CD8-positive, alpha-beta memory T cell (primary cell): ENCODE measurements around the gene NR4A1. TPM values are rescaled to one million over a fixed set of nuclear protein-coding genes. Genes with fewer than 3 reads are reported as not detected.
A peak's percentile ranks its signal among the peaks of the same experiment; 100 is the strongest.

Source experiments
- CTCF ChIA-PET: fragments of 350-600 bp; sonication (Branson Sonifier 250); formaldehyde crosslinking; loops from one replicate; lab custom pipeline; 2021; ENCODE audit warnings: antibody characterized with exemption; lab: Charles Lee
- POLR2A ChIA-PET: fragments of 350-600 bp; sonication (Branson Sonifier 250); formaldehyde crosslinking; loops from one replicate; lab custom pipeline; 2021; ENCODE audit warnings: antibody characterized with exemption; lab: Charles Lee
- DNase-seq, 5 donors: peaks; one replicate each; pipeline versions ENCODE4 v3.0.0 to v3.0.0-alpha.2; 2020 to 2022; ENCODE audit warnings: mixed read lengths in 1 of 5
- H3K27ac ChIP-seq: one replicate; pipeline ENCODE4 v1.7.0; 2013; ENCODE audit warnings: low read depth, mild to moderate bottlenecking, low read length, moderate library complexity
- H3K27me3 ChIP-seq: 2 replicates; pipeline ENCODE4 v1.7.0; 2013; ENCODE audit warnings: low read length, mild to moderate bottlenecking; ENCODE audit not compliant: insufficient read depth, poor library complexity, severe bottlenecking
- H3K36me3 ChIP-seq: 2 replicates; pipeline ENCODE4 v1.7.0; 2013; ENCODE audit warnings: mild to moderate bottlenecking, low read length, moderate library complexity; ENCODE audit not compliant: insufficient read depth
- H3K4me1 ChIP-seq: 2 replicates; pipeline ENCODE4 v1.7.0; 2013; ENCODE audit warnings: mild to moderate bottlenecking, low read length, moderate library complexity; ENCODE audit not compliant: insufficient read depth
- H3K4me3 ChIP-seq: 2 replicates; pipeline ENCODE4 v1.7.0; 2013; ENCODE audit warnings: mild to moderate bottlenecking, low read length
- H3K9me3 ChIP-seq: 2 replicates; pipeline ENCODE4 v1.7.0; 2013; ENCODE audit warnings: mild to moderate bottlenecking, low read length
- H3K27ac Mint-ChIP-seq, 8 donors: one replicate each; pipeline ENCODE4 v1.8.0; 2020 to 2021; ENCODE audit warnings: mixed read lengths in 8 of 8, mild to moderate bottlenecking in 6 of 8, inconsistent platforms in 3 of 8, moderate library complexity in 3 of 8
- H3K27me3 Mint-ChIP-seq, 2 donors: one replicate each; pipeline ENCODE4 v1.8.0; 2020 to 2021; ENCODE audit warnings: mixed read lengths in 2 of 2, mild to moderate bottlenecking in 1 of 2, moderate library complexity in 1 of 2
- H3K36me3 Mint-ChIP-seq, 3 donors: one replicate each; pipeline ENCODE4 v1.8.0; 2020 to 2021; ENCODE audit warnings: mixed read lengths in 3 of 3, inconsistent platforms in 1 of 3, mild to moderate bottlenecking in 1 of 3
- H3K4me1 Mint-ChIP-seq, 3 donors: one replicate each; pipeline ENCODE4 v1.8.0; 2020 to 2021; ENCODE audit warnings: mixed read lengths in 3 of 3, inconsistent platforms in 1 of 3, mild to moderate bottlenecking in 1 of 3
- H3K4me3 Mint-ChIP-seq, 7 donors: one replicate each; pipeline ENCODE4 v1.8.0; 2020 to 2021; ENCODE audit warnings: mixed read lengths in 7 of 7, mild to moderate bottlenecking in 6 of 7, moderate library complexity in 4 of 7, inconsistent platforms in 2 of 7
- H3K9me3 Mint-ChIP-seq, 5 donors: one replicate each; pipeline ENCODE4 v1.8.0; 2020 to 2022; ENCODE audit warnings: mixed read lengths in 5 of 5, mild to moderate bottlenecking in 3 of 5, moderate library complexity in 2 of 5, inconsistent platforms in 1 of 5
- polyA plus RNA-seq: library from polyadenylated mRNA; unstranded; fragments of 300-500 nt; fragmentation: Illumina TruSeq; gene quantifications from one replicate; pipeline ENCODE4 v1.2.3, GENCODE V29; 2021
- total RNA-seq, 2 experiments: library from RNA; stranded (reverse); gene quantifications; one replicate each; pipeline ENCODE4 v1.2.3, GENCODE V29; 2021

The NR4A1 gene
- total and polyA plus RNA-seq, 3 experiments from 2014 or later = 0.84 to 23.4 (median 20.4) TPM

DNA sequence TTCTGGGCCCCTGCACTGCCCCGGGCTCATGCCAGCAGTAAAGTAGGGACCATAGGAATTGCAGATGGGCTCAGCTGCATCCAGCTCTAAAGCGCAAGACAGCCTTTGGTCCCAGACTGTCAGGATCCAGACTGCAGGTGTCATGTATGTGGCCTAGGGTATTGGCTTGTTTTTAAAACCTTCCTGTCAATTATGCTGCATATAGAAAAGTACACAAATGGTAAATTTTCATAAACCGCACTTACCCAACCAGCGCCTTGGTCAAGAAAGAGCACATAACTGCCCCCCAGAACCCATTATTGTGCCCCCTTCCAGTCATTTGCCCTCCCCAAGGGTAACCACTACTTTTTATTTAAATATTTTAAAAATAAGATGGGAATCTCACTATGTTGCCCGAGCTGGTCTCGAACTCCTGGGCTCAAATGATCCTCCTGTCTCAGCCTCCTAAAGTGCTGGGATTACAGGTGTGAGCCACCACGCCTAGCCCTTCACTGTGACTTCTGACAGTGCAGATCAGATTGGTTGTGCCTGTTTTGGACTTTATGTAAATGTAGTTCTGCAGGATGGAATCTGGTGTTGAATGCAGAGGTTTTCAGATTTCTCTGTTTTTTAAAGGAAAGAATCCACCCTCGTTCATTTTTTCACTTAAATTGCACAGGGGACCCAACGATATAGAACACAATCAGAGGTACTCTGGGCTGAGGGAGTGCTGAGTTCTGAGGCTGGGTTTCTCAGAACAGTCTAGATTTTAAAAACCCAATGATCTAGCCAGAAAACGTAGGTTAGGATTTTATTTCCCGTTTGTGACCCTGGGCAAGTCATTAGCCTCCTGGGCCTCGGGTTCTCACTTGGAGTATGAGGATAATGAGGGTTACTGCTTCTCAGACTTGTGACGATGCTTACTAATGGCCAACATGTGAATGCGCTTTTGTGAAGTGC is 6.7 kb downstream of the NR4A1 start:
- CTCF ChIA-PET = interaction anchor here (0.8 to 1.8 kb wide), 5 partner anchors 26 to 38 kb away, joined by 3 to 5 read pairs (median 3); no protein-coding TSS in a partner anchor
- no peaks in the 10 kb centered on the region for H3K27me3 ChIP-seq
- no peaks in the 10 kb centered on the region for H3K9me3 Mint-ChIP-seq
- H3K9me3 ChIP-seq = no peaks in the 10 kb centered on the region
- H3K4me3 Mint-ChIP-seq = no peak overlapping the region
- H3K27ac ChIP-seq = no peak overlapping the region
- no peaks in the 10 kb centered on the region for H3K4me1 ChIP-seq
- POLR2A ChIA-PET = no interaction called here
- H3K36me3 Mint-ChIP-seq = peaks cover 0 to 1% (median 0%) of the 10 kb centered on the region in 3 donors
- peaks cover 0 to 2% of the 10 kb centered on the region in 2 donors for H3K27me3 Mint-ChIP-seq
- no peaks in the 10 kb centered on the region for H3K36me3 ChIP-seq
- H3K4me1 Mint-ChIP-seq = peaks cover 0 to 3% (median 1%) of the 10 kb centered on the region in 3 donors
- peak overlapping the region in 1 of 8 donors; percentile 14 for H3K27ac Mint-ChIP-seq
- H3K4me3 ChIP-seq = no peak overlapping the region
- DNase-seq = no peak

DNA sequence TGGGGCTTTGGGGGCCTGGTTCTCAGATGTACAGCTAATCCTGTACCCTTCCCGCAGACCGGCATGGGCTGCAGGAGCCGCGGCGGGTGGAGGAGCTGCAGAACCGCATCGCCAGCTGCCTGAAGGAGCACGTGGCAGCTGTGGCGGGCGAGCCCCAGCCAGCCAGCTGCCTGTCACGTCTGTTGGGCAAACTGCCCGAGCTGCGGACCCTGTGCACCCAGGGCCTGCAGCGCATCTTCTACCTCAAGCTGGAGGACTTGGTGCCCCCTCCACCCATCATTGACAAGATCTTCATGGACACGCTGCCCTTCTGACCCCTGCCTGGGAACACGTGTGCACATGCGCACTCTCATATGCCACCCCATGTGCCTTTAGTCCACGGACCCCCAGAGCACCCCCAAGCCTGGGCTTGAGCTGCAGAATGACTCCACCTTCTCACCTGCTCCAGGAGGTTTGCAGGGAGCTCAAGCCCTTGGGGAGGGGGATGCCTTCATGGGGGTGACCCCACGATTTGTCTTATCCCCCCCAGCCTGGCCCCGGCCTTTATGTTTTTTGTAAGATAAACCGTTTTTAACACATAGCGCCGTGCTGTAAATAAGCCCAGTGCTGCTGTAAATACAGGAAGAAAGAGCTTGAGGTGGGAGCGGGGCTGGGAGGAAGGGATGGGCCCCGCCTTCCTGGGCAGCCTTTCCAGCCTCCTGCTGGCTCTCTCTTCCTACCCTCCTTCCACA is 7.6 kb downstream of the NR4A1 start:
- no peak overlapping the region for H3K4me3 ChIP-seq
- Mint-ChIP-seq H3K27me3 (peaks cover 3 to 4% of the 10 kb centered on the region in 2 donors), H3K9me3 (no peaks in the 10 kb centered on the region), H3K4me3 (no peak overlapping the region), H3K36me3 (peaks cover 0 to 1% (median 0%) of the 10 kb centered on the region in 3 donors), H3K27ac (no peak overlapping the region), H3K4me1 (no peaks in the 10 kb centered on the region)
- H3K27me3 ChIP-seq = no peaks in the 10 kb centered on the region
- DNase-seq = no peak
- no peak overlapping the region for H3K27ac ChIP-seq
- no peaks in the 10 kb centered on the region for H3K9me3 ChIP-seq
- CTCF ChIA-PET = interaction anchor here (1.3 to 1.9 kb wide), 2 partner anchors 11 to 33 kb away, joined by 4 to 11 read pairs; partner anchors contain the start of gene ATG101
- H3K4me1 ChIP-seq = no peaks in the 10 kb centered on the region
- POLR2A ChIA-PET = no interaction called here
- H3K36me3 ChIP-seq = no peaks in the 10 kb centered on the region

DNA sequence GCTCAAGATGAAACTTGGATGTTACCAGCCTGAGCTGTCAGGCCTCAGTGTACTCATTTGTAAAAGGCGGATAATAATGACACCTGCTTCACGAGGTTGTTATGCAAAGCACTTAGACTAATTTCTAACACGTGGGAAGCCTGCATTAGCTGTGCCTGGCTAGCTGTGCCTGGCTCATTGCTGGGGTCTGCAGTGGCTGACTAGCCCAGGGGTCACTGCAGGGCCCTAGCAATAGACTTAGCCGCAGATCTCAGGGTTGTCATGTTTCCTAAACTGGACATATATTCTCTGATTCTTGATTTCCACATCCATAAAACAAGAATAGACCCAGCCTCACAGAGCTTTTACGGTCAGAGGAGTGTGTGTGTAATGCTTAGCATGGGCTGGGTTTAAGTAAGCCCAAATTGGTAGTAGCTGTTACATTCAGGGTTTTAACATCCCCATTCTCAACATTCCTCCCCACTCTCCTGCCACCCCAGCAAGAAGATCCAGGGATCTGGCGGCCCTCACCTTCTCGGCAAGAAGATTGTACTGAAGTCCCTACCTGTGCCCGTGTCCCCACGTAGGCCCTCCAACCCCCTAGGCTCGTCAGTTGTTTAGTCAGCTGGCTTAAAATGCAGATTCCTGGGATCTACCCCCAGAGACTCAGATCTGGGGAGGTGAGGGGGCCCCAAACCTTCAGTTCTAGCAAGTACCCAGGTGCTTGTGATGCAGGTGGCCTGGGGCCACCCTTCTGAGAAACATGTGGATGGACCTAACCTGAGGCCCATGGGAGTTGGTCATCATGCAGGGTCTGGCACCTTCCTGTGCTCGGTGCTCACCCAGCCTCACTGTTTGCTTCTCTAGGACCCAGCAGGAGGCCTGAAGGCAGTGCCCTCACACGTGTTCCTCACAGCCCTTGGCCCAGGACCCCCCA is 8.6 kb downstream of the NR4A1 start:
- Histone ChIP-seq H3K4me1 (no peaks in the 10 kb centered on the region), H3K4me3 (no peak overlapping the region), H3K36me3 (no peaks in the 10 kb centered on the region), H3K9me3 (no peaks in the 10 kb centered on the region), H3K27ac (no peak overlapping the region), H3K27me3 (no peaks in the 10 kb centered on the region)
- H3K27ac Mint-ChIP-seq = no peak overlapping the region
- peaks cover 7 to 8% of the 10 kb centered on the region in 2 donors for H3K27me3 Mint-ChIP-seq
- DNase-seq = no peak
- ChIA-PET POLR2A (no interaction called here), CTCF (interaction anchor here (0.9 to 1.9 kb wide), 3 partner anchors 10 to 37 kb away, joined by 4 to 11 read pairs (median 4); partner anchors contain the start of gene ATG101)
- H3K4me3 Mint-ChIP-seq = no peak overlapping the region
- peaks cover 0 to 1% (median 0%) of the 10 kb centered on the region in 3 donors for H3K36me3 Mint-ChIP-seq
- no peaks in the 10 kb centered on the region for H3K4me1 Mint-ChIP-seq
- no peaks in the 10 kb centered on the region for H3K9me3 Mint-ChIP-seq

DNA sequence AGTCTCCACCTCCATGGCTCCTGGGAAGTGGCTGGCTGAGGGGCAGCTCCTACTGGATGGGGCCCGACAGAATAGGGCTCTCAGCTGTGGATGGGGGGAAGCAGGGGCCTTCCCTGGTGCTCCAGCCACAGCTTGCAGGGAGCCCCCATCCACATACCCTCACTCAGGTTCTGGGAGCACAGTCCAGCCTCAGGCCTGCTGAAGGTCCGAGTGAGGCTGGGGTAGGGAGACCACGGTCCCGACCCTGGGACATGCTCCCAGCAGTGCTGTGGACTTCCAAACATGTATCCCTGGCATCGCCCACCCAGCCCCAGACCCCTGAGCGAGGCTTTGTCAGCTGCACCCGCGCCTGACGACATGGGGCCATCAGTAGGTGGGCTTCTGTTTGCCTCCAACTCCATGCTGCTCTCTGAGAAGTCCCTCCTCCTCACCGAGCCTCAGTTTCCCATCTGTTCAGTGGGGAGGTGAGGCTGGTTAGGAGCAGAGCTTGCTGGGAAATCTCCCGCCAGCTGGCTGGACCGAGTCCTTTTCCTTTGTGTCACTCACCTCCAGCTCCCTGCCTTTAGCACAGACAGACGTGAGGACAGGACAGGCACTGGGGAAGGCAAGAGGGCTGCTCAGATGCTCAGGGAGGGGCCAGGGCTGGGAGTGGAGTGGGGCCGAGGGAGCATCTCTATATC is 9.4 kb downstream of the NR4A1 start:
- Mint-ChIP-seq H3K36me3 (peaks cover 0 to 1% (median 0%) of the 10 kb centered on the region in 3 donors), H3K9me3 (no peaks in the 10 kb centered on the region), H3K4me1 (no peaks in the 10 kb centered on the region), H3K27ac (peak overlapping the region in 1 of 8 donors; percentile 36), H3K4me3 (no peak overlapping the region), H3K27me3 (peaks cover 7 to 15% of the 10 kb centered on the region in 2 donors)
- H3K4me1 ChIP-seq = no peaks in the 10 kb centered on the region
- no peaks in the 10 kb centered on the region for H3K36me3 ChIP-seq
- DNase-seq = no peak
- POLR2A ChIA-PET = no interaction called here
- CTCF ChIA-PET = interaction anchor here (0.9 to 3.1 kb wide), 3 partner anchors 11 to 37 kb away, joined by 4 to 14 read pairs (median 4); no protein-coding TSS in a partner anchor
- no peaks in the 10 kb centered on the region for H3K9me3 ChIP-seq
- no peak overlapping the region for H3K27ac ChIP-seq
- H3K27me3 ChIP-seq = no peaks in the 10 kb centered on the region
- H3K4me3 ChIP-seq = no peak overlapping the region

DNA sequence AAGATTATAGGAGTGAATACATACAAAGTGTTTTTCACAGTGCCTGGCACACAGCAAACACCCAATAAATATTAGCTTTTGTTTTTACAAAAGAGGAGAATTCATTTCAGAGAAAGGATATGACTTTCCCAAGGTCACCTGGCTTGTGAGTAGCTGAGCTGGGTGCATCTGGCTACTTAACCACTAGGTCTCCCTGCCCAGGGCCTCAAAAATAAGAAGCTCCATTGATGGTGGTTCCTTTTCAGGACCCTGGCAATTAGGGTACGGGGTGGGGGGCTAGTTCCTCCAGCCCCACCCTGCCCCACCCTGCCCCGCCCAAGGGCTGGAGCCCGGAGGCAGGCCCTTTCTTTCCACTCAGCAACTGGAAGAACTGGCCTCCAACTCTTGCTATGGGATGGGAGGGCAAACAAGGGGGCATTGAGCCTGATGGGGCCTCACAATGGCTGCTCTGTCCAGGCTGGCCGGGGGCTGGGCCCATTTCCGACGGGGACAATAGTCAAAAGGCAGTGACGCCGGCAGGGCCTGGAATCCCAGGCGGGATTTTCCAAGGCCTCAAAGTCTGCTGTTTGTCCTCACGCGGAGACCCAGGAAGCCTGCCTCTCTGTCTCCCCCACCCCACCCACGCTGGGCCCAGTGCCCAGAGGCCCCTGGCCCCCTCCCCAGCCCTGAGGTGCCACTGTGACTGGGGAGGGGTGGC is 10.4 kb downstream of the NR4A1 start:
- no peak for DNase-seq
- H3K27ac ChIP-seq = no peak overlapping the region
- peaks cover 0 to 1% (median 0%) of the 10 kb centered on the region in 3 donors for H3K36me3 Mint-ChIP-seq
- POLR2A ChIA-PET = no interaction called here
- H3K9me3 Mint-ChIP-seq = no peaks in the 10 kb centered on the region
- no peak overlapping the region for H3K4me3 ChIP-seq
- no peaks in the 10 kb centered on the region for H3K4me1 ChIP-seq
- H3K4me3 Mint-ChIP-seq = no peak overlapping the region
- H3K27me3 ChIP-seq = no peaks in the 10 kb centered on the region
- CTCF ChIA-PET = interaction anchor here (1.2 to 3.1 kb wide), 3 partner anchors 10 to 36 kb away, joined by 4 to 14 read pairs (median 4); no protein-coding TSS in a partner anchor
- H3K27ac Mint-ChIP-seq = peak overlapping the region in 1 of 8 donors; percentile 36
- no peaks in the 10 kb centered on the region for H3K36me3 ChIP-seq
- H3K27me3 Mint-ChIP-seq = peaks cover 7 to 17% of the 10 kb centered on the region in 2 donors
- H3K9me3 ChIP-seq = no peaks in the 10 kb centered on the region
- H3K4me1 Mint-ChIP-seq = no peaks in the 10 kb centered on the region

DNA sequence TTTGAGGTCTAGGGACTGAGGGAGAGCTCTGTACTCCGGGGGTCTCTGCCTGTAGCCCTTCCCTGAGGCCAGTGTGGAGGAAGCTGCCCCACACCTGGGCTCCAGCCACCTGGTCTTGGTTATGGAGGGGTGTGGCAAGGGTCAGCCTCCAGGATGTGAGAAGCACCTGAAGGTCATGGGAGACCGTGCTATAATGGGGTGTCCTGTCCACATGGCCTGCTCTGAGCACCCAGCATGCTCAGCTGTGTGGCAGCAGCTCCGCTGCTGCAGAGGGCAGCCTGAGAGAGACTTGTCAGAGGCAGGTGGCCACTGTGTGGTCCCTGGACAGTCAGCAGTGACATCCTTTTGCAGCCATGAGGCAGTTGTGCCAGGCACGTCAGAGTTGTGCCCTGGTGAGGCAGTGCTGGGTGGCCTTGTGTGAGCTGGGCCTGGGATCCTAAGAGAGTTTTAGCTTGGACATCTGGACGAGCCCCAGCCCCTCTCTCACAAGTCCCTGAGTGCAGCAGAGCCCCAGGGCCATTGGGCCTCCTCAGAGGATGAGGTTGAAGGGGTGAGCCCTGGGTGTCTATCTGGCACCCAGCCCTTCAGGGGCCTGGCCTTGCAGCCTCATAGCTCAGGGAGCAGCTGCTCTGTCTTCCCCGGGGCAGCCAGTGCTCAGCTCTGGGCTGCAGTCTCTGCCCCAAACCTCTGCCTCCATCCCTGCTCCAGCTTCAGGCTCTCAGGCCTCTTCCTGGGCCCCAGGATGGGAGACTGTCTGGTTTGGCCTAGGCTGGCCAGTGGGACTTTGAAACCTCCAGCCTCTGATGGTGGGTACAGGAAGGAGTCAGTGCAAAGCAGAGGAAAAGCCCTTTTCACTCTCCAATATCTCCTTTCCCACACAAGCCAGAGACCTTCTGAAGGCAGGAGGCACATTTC is 11.2 kb downstream of the NR4A1 start:
- DNase-seq = no peak
- no peaks in the 10 kb centered on the region for H3K9me3 ChIP-seq

More for the DNA sequence above, 11.2 kb downstream of the NR4A1 start:
- H3K36me3 Mint-ChIP-seq = peaks cover 0 to 1% (median 0%) of the 10 kb centered on the region in 3 donors
- H3K27ac Mint-ChIP-seq = no peak overlapping the region
- ChIA-PET POLR2A (no interaction called here), CTCF (interaction anchor here (1.9 to 3.1 kb wide), 2 partner anchors 20 to 37 kb away, joined by 4 to 14 read pairs; no protein-coding TSS in a partner anchor)
- no peaks in the 10 kb centered on the region for H3K4me1 ChIP-seq
- no peaks in the 10 kb centered on the region for H3K9me3 Mint-ChIP-seq
- no peaks in the 10 kb centered on the region for H3K27me3 ChIP-seq
- H3K27me3 Mint-ChIP-seq = peaks cover 7 to 20% of the 10 kb centered on the region in 2 donors
- no peaks in the 10 kb centered on the region for H3K36me3 ChIP-seq
- H3K4me3 Mint-ChIP-seq = no peak overlapping the region
- H3K27ac ChIP-seq = no peak overlapping the region
- no peaks in the 10 kb centered on the region for H3K4me1 Mint-ChIP-seq
- H3K4me3 ChIP-seq = no peak overlapping the region
